ENCODE data around the gene SRPK2. TPM values are rescaled to one million over a fixed set of nuclear protein-coding genes. Genes with fewer than 3 reads are reported as not detected.

The SRPK2 gene
- total RNA-seq, 4 donors from 2014 or later = 39.6 to 66.9 (median 45.6) TPM

DNA sequence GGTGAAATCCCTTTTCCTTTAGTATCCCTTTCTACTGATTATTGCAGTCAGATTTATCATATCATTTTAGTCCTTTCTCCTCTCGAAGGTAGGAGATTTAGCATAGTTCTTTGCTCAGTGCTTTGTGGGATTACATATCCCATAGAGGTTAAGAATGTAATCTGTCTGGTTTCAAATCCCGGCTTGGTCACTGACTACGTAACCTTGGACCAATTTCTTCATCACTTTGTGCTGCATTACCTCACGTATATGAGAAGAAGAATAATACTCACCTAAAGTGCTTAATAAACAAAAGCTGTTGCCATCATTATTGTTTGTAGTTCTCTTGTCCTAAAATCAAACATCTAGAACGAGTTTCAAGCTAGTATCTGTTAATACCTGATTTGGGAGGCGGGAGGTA, 300.7 kb downstream of the SRPK2 start:
- TF ChIP-seq, protein P1, sequence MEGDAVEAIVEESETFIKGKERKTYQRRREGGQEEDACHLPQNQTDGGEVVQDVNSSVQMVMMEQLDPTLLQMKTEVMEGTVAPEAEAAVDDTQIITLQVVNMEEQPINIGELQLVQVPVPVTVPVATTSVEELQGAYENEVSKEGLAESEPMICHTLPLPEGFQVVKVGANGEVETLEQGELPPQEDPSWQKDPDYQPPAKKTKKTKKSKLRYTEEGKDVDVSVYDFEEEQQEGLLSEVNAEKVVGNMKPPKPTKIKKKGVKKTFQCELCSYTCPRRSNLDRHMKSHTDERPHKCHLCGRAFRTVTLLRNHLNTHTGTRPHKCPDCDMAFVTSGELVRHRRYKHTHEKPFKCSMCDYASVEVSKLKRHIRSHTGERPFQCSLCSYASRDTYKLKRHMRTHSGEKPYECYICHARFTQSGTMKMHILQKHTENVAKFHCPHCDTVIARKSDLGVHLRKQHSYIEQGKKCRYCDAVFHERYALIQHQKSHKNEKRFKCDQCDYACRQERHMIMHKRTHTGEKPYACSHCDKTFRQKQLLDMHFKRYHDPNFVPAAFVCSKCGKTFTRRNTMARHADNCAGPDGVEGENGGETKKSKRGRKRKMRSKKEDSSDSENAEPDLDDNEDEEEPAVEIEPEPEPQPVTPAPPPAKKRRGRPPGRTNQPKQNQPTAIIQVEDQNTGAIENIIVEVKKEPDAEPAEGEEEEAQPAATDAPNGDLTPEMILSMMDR (IDR thresholded peaks at IDR 0.05; ENCODE audit: low read depth) = no peak

DNA sequence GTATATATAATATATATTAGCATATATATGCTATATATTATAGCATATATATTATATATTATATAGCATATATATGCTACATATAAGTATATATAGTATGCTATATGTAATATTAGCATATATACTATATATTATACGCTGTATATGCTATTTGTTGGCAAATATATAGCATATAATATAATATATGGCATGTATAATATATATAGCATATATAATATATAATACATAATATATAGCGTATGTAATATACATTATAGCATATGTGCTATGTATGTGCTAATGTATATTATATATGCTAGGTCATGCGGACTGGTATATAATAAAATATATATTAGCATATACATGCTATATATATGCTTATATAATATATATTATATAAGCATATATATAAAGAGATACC, 301.9 kb downstream of the SRPK2 start:
- TF ChIP-seq, protein P1 (IDR thresholded peaks at IDR 0.05; ENCODE audit: low read depth) = no peak

DNA sequence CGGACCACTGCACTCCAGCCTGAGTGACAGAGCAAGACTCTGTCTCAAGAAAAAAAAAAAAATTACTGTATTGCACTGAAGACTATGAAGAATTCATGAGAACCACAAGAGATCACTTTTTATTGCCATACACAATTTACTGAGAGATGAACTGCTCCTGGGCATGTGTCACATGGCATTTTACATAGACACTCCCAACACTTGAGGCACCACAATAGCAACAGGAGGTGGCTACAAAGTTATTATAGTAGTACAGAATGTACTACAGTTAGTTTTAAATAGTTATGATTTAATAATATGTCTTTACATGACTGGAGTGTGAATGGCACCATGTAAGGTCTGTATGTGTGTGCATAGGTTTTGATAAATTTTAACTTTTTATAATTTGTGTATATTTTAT, 304.1 kb downstream of the SRPK2 start:
- TF ChIP-seq, protein P1 (IDR thresholded peaks at IDR 0.05; ENCODE audit: low read depth) = no peak

DNA sequence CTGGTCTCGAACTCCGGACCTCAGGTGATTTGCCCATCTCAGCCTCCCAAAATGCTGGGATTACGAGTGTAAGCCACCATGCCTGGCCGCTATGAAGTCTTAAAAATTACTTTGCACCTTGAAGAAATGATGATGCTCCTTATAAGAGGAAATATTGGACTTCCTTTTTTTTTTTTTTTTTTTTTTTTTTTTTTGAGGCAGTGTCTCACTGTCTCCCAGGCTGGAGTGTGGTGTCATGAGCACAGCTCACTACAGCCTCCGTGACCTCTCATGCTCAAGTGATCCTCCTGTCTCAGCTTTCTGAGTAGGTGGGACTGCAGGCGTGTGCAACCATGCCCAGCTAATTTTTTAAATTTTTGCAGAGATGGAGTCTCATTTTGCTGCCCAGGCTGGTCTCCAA, 309.4 kb downstream of the SRPK2 start:
- TF ChIP-seq, protein P1 (IDR thresholded peaks at IDR 0.05; ENCODE audit: low read depth) = no peak

DNA sequence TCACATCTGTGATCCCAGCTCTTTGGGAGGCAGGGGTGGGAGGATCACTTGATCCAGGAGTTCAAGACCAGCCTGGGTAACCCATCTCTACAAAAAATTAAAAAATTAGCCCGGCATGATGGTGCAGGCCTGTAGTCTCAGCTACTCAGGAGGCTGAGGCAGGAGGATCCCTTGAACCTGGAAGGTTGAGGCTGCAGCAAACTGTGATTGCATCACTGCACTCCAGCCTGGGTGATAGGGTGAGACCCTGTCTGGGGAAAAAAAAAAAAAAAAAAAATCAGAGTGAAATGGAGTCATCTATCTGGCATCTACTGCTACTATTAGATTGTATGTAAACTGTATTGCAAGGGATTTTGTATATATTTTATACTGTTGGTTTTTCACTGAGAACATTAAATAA, 315.6 kb downstream of the SRPK2 start:
- TF ChIP-seq, protein P1 (IDR thresholded peaks at IDR 0.05; ENCODE audit: low read depth) = no peak

DNA sequence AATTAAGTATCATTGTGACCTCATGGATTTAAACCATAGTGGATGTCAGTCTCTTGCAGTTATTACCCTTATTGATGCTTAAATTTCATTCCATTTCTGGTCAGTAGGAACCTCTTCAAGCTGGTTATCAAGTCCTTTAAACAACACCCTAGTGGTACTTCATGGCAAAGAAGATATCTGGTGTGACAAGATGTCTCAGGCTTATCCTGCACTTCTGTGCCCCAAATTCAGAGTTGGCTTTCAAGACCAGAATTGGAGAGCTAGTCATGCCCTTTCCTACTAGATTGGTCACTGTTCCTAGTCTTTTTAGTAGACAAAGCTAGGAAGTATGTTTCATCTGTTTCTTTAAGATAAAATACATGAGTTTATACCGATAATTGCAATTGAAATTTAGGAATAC, 319.8 kb downstream of the SRPK2 start:
- TF ChIP-seq, protein P1 (IDR thresholded peaks at IDR 0.05; ENCODE audit: low read depth) = no peak

DNA sequence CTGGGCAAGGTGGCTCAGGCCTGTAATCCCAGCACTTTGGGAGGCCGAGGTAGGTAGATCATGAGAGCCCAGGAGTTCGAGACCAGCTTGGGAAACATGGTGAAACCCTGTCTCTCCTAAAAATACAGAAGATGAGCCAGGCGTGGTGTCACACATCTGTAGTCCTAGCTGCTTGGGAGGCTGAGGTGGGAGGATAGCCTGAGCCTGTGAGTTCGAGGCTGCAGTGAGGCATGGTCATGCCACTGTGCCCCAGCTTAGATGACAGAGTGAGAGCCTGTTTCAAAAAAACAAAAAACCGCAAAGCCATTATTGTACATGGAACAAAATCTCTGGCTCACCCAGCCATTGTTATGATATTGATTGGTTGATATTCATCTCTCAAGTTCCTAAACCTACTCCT, 321.0 kb downstream of the SRPK2 start:
- TF ChIP-seq, protein P1 (IDR thresholded peaks at IDR 0.05; ENCODE audit: low read depth) = no peak

Small RNAs within 50 kb of the gene (small RNA-seq; reads per million reads assigned to genes)
- gene AC005070.2 (not detected), gene RNU6-1322P (not detected)

Other genes with a start within 250 kb of the SRPK2 start
- 10 to 100 TPM in 1 of 4 donors, 1 to 10 TPM in 3; 6.6 to 21.7 (median 8.5) TPM for gene PUS7, start 133.3 kb upstream of the SRPK2 start, total RNA-seq
- 10 to 100 TPM; 13.9 to 21.7 (median 18.6) TPM for gene RINT1, start 143.3 kb upstream of the SRPK2 start, total RNA-seq
- not detected for gene EFCAB10, start 192.6 kb upstream of the SRPK2 start, total RNA-seq

Data from subcutaneous adipose tissue (tissue), 4 donors.